Body of pancreas (tissue), 4 donors: ENCODE data around the gene PTPRM. TPM values are rescaled to one million over a fixed set of nuclear protein-coding genes. Genes with fewer than 3 reads are reported as not detected.

ENCODE experiments used
- ATAC-seq: fragments of 150-250 bp; one replicate; pipeline ENCODE4 v1.9.1; 2016
- DNase-seq, 4 donors: peaks; one replicate each; pipeline ENCODE4 v3.0.0-alpha.2; 2019
- H3K27ac ChIP-seq, 4 donors: fragments of 200-600 bp; sonication (generic); 1 replicate in 3 of 4; 2 replicates in 1 of 4; pipeline versions ENCODE4 v1.5.1 to v1.6.1; 2016 to 2019; ENCODE audit warnings: mild to moderate bottlenecking in 1 of 4, mixed read lengths in 1 of 4, moderate library complexity in 1 of 4
- H3K27me3 ChIP-seq, 2 donors: fragments of 200-600 bp; sonication (generic); one replicate each; pipeline ENCODE4 v1.6.0; 2016; ENCODE audit warnings: mild to moderate bottlenecking in 1 of 2
- H3K36me3 ChIP-seq, 2 donors: fragments of 200-600 bp; sonication (generic); replicated peaks in 1 of 2; 2 replicates each; pipeline ENCODE4 v1.5.1; 2016; ENCODE audit warnings: low read depth in 2 of 2; ENCODE audit not compliant: insufficient read depth in 1 of 2
- H3K4me1 ChIP-seq: fragments of 200-600 bp; sonication (generic); one replicate; pipeline ENCODE4 v1.6.0; 2016
- H3K4me3 ChIP-seq, 2 donors: fragments of 200-600 bp; sonication (generic); 1 replicate in 1 of 2; 2 replicates in 1 of 2; pipeline ENCODE4 v1.5.1; 2016 to 2019
- H3K9me3 ChIP-seq, 3 donors: fragments of 200-600 bp; sonication (generic); 1 replicate in 2 of 3; 2 replicates in 1 of 3; pipeline ENCODE4 v1.5.1; 2016
- CTCF ChIP-seq, 7 experiments: fragments of 450-650 bp in 4 of 7; fragments of 200-600 bp in 3 of 7; sonication (generic) in 3 of 7; IDR thresholded peaks; one replicate each; pipeline ENCODE4 v1.5.1; 2016 to 2019; ENCODE audit warnings: antibody characterized with exemption in 7 of 7
- POLR2A ChIP-seq, 3 donors: fragments of 450-650 bp; IDR thresholded peaks; one replicate each; pipeline ENCODE4 v1.6.1; 2016; ENCODE audit warnings: antibody characterized with exemption in 3 of 3, mild to moderate bottlenecking in 2 of 3
- WGBS, 2 donors: methylation state at CpG; one replicate each; pipeline ENCODE4 v1.1.5; 2017; 5-methylcytosine and 5-hydroxymethylcytosine counted together
- intact Hi-C: fragments of 100-400 bp; cut with DNase I; formaldehyde crosslinking; loops from one replicate; pipeline ENCODE4 v1.15.1; 2023
- total RNA-seq, 2 donors: library from RNA; depleted of rRNA; stranded (reverse); fragments of >200 nt; gene quantifications; one replicate each; pipeline ENCODE4 v1.1.0, GENCODE V29; 2016

The PTPRM gene
- total RNA-seq, 2 donors from 2014 or later: 38.2 to 48.0 TPM

- no peaks in the 10 kb centered on the region for H3K9me3 ChIP-seq
- H3K27ac ChIP-seq: no peak overlapping the region
- intact Hi-C loops: no loop called here
- no peak overlapping the region for H3K4me3 ChIP-seq
- H3K36me3 ChIP-seq: no peaks in the 10 kb centered on the region
- H3K4me1 ChIP-seq: peaks cover 14% of the 10 kb centered on the region
- DNase-seq (no peak), ATAC-seq (no peak)
- WGBS, 2 donors: 94 to 97% methylated on average over 8 of the region's 8 CpGs
- H3K27me3 ChIP-seq: no peaks in the 10 kb centered on the region
- TF ChIP-seq POLR2A (IDR thresholded peaks at IDR 0.05) (no peak), CTCF (IDR thresholded peaks at IDR 0.05) (no peak)
Measured at GRCh38 chr18:7678389-7678788, 111.3 kb downstream of the PTPRM start.

- H3K27ac ChIP-seq: no peak overlapping the region
- WGBS, 2 donors: 80 to 92% methylated on average over 4 of the region's 4 CpGs
- TF ChIP-seq CTCF (IDR thresholded peaks at IDR 0.05): no peak
- TF ChIP-seq POLR2A (IDR thresholded peaks at IDR 0.05): no peak
- intact Hi-C loops: no loop called here
- no peaks in the 10 kb centered on the region for H3K9me3 ChIP-seq
- DNase-seq: no peak
- ATAC-seq: no peak
- H3K36me3 ChIP-seq: no peaks in the 10 kb centered on the region
- no peaks in the 10 kb centered on the region for H3K27me3 ChIP-seq
- peaks cover 14% of the 10 kb centered on the region for H3K4me1 ChIP-seq
- no peak overlapping the region for H3K4me3 ChIP-seq
Measured at GRCh38 chr18:7678801-7679200, 111.7 kb downstream of the PTPRM start.

- DNase-seq: no peak
- WGBS, 2 donors: 77 to 87% methylated on average over 3 of the region's 3 CpGs
Measured at GRCh38 chr18:7681298-7681697, 114.2 kb downstream of the PTPRM start.

GRCh38 chr18:7682321-7682720 is 115.2 kb downstream of the PTPRM start:
- Histone ChIP-seq H3K36me3 (no peaks in the 10 kb centered on the region), H3K27me3 (no peaks in the 10 kb centered on the region), H3K4me3 (no peak overlapping the region), H3K9me3 (no peaks in the 10 kb centered on the region), H3K4me1 (peaks cover 5% of the 10 kb centered on the region), H3K27ac (no peak overlapping the region)
- no peak for TF ChIP-seq CTCF (IDR thresholded peaks at IDR 0.05)
- TF ChIP-seq POLR2A (IDR thresholded peaks at IDR 0.05): no peak
- ATAC-seq (no peak), DNase-seq (no peak)
- intact Hi-C loops: no loop called here

More at GRCh38 chr18:7681298-7681697, 114.2 kb downstream of the PTPRM start:
- H3K27ac ChIP-seq: no peak overlapping the region
- no peaks in the 10 kb centered on the region for H3K27me3 ChIP-seq
- ATAC-seq: no peak
- TF ChIP-seq POLR2A (IDR thresholded peaks at IDR 0.05) (no peak), CTCF (IDR thresholded peaks at IDR 0.05) (no peak)
- H3K4me3 ChIP-seq: no peak overlapping the region
- H3K4me1 ChIP-seq: peaks cover 9% of the 10 kb centered on the region
- intact Hi-C loops: no loop called here
- H3K36me3 ChIP-seq: no peaks in the 10 kb centered on the region
- H3K9me3 ChIP-seq: no peaks in the 10 kb centered on the region

- intact Hi-C loops: no loop called here
- DNase-seq (no peak), ATAC-seq (no peak)
- no peak for TF ChIP-seq CTCF (IDR thresholded peaks at IDR 0.05)
- no peaks in the 10 kb centered on the region for H3K36me3 ChIP-seq
- H3K9me3 ChIP-seq: no peaks in the 10 kb centered on the region
- H3K4me1 ChIP-seq: peaks cover 5% of the 10 kb centered on the region
- 68 to 81% methylated on average over 3 of the region's 3 CpGs for WGBS, 2 donors
- no peak overlapping the region for H3K4me3 ChIP-seq
- H3K27ac ChIP-seq: no peak overlapping the region
- H3K27me3 ChIP-seq: no peaks in the 10 kb centered on the region
Measured at GRCh38 chr18:7683753-7684152, 116.6 kb downstream of the PTPRM start.
